GM12878 (cell line): ENCODE data around the gene PTPRH. TPM values are rescaled to one million over a fixed set of nuclear protein-coding genes. Genes with fewer than 3 reads are reported as not detected.
A peak's percentile ranks its signal among the peaks of the same experiment; 100 is the strongest.

ENCODE experiments used
- ATAC-seq: fragments of 200-7000 bp; cut with Tn5 transposase; 3 replicates; pipeline ENCODE4 v1.9.1; 2020; ENCODE audit warnings: mild to moderate bottlenecking, moderate library complexity
- BruUV-seq: library from RNA; stranded (reverse); fragments of 400-500 nt; replicated peaks from 2 replicates; lab custom pipeline; 2021; lab: Mats Ljungman, UMichigan
- CTCF ChIA-PET: fragments of 300-600 bp; sonication (Branson Sonifier 250); formaldehyde crosslinking; extraction: SDS; loops from one replicate; lab custom pipeline; 2021; ENCODE audit warnings: inconsistent platforms; lab: Yijun Ruan, JAX
- POLR2A ChIA-PET: fragments of 350-600 bp; formaldehyde crosslinking; extraction: SDS; loops from one replicate; lab custom pipeline; 2021; ENCODE audit warnings: inconsistent platforms; lab: Charles Lee
- RAD21 ChIA-PET: fragments of 300-600 bp; sonication (Branson Sonifier 250); formaldehyde crosslinking; loops from one replicate; lab custom pipeline; 2023; ENCODE audit warnings: antibody characterized with exemption; ENCODE audit not compliant: unreplicated experiment; lab: Charles Lee
- SMC1A ChIA-PET: fragments of 300-600 bp; sonication (Branson Sonifier 250); formaldehyde crosslinking; loops from one replicate; lab custom pipeline; 2023; ENCODE audit not compliant: unreplicated experiment, uncharacterized antibody; lab: Charles Lee
- DNase-seq: peaks from one replicate; pipeline ENCODE4 v3.0.0-alpha.2; 2011; ENCODE audit warnings: low read depth, low spot score
- FAIRE-seq: peaks from 3 replicates; lab custom pipeline; 2011; peaks lifted over from hg19 to GRCh38; lab: Jason Lieb, UNC
- H2AFZ ChIP-seq: 2 replicates; pipeline ENCODE4 v1.6.0; 2011; ENCODE audit warnings: low read depth, low read length, control low read depth; ENCODE audit not compliant: control insufficient read depth
- H3K27ac ChIP-seq: 2 replicates; pipeline ENCODE4 v1.5.1; 2011; ENCODE audit warnings: control low read depth; ENCODE audit not compliant: control insufficient read depth, insufficient read depth
- H3K27me3 ChIP-seq, 2 experiments: replicated peaks in 1 of 2; 2 replicates each; pipeline versions ENCODE4 v1.6.0 to v1.6.1; 2011; ENCODE audit warnings: low read length in 1 of 2; ENCODE audit not compliant: control insufficient read depth in 2 of 2, insufficient read depth in 2 of 2
- H3K36me3 ChIP-seq, 2 experiments: 2 replicates each; pipeline ENCODE4 v1.5.1; 2011; ENCODE audit warnings: low read length in 1 of 2; ENCODE audit not compliant: control insufficient read depth in 2 of 2, insufficient read depth in 2 of 2
- H3K4me1 ChIP-seq: 2 replicates; pipeline ENCODE4 v1.6.1; 2011; ENCODE audit warnings: mild to moderate bottlenecking, low read length, moderate library complexity, mixed read lengths; ENCODE audit not compliant: control insufficient read depth, insufficient read depth
- H3K4me2 ChIP-seq: 2 replicates; pipeline ENCODE4 v1.6.0; 2011; ENCODE audit warnings: control low read depth; ENCODE audit not compliant: control insufficient read depth, insufficient read depth
- H3K4me3 ChIP-seq: fragments of 200-600 bp; sonication (generic); 2 replicates; pipeline ENCODE4 v1.5.1; 2016
- H3K79me2 ChIP-seq: 2 replicates; pipeline ENCODE4 v1.6.0; 2011; ENCODE audit warnings: low read length; ENCODE audit not compliant: control insufficient read depth, insufficient read depth
- H3K9ac ChIP-seq: 2 replicates; pipeline ENCODE4 v1.8.0; 2011; ENCODE audit warnings: low read length, control low read depth, mixed read lengths; ENCODE audit not compliant: control insufficient read depth, insufficient read depth
- H3K9me3 ChIP-seq: replicated peaks from 3 replicates; pipeline ENCODE4 v1.5.1; 2011; ENCODE audit warnings: mild to moderate bottlenecking, low read length; ENCODE audit not compliant: control insufficient read depth, insufficient read depth
- H4K20me1 ChIP-seq: 2 replicates; pipeline ENCODE4 v1.6.0; 2011; ENCODE audit not compliant: control insufficient read depth, insufficient read depth
- BMI1 ChIP-seq: fragments of 450-650 bp; IDR thresholded peaks from 2 replicates; pipeline ENCODE4 v1.6.1; 2016; ENCODE audit warnings: mild to moderate bottlenecking, moderate library complexity, borderline replicate concordance
- RAD51 ChIP-seq: fragments of 450-650 bp; IDR thresholded peaks from 2 replicates; pipeline ENCODE4 v1.6.1; 2016; ENCODE audit warnings: moderate library complexity, mild to moderate bottlenecking, inconsistent platforms
- SRF ChIP-seq, 2 experiments: IDR thresholded peaks; 2 replicates each; pipeline ENCODE4 v1.6.1; 2011; ENCODE audit warnings: low read depth in 2 of 2, low read length in 2 of 2, mild to moderate bottlenecking in 1 of 2, moderate library complexity in 1 of 2
- TARDBP ChIP-seq: IDR thresholded peaks from 2 replicates; pipeline ENCODE4 v1.6.1; 2016; ENCODE audit warnings: borderline replicate concordance
- TCF3 ChIP-seq: IDR thresholded peaks from 2 replicates; pipeline ENCODE4 v1.6.1; 2012; ENCODE audit warnings: low read depth, mild to moderate bottlenecking, low read length, borderline replicate concordance; ENCODE audit not compliant: insufficient read depth
- ZSCAN29 ChIP-seq: fragments of 450-650 bp; IDR thresholded peaks from 2 replicates; pipeline ENCODE4 v1.6.1; 2017; ENCODE audit warnings: mild to moderate bottlenecking, moderate library complexity
- WGBS: methylation state at CpG from one replicate; pipeline ENCODE4 v1.1.6; 2016; ENCODE audit warnings: low lambda C conversion rate; ENCODE audit not compliant: insufficient replicate concordance, insufficient coverage; ENCODE audit errors: missing lambda C conversion rate; 5-methylcytosine and 5-hydroxymethylcytosine counted together
- in situ Hi-C: fragments of 300-500 bp; cut with MboI; formaldehyde crosslinking; loops from 9 replicates; pipeline ENCODE4 v1.14.3; 2018; ENCODE audit warnings: mixed read lengths
- intact Hi-C: fragments of 100-400 bp; cut with micrococcal nuclease; formaldehyde crosslinking; loops from one replicate; pipeline ENCODE4 v1.14.2; 2022; ENCODE audit not compliant: unreplicated experiment
- polyA plus RNA-seq, 11 experiments: library from polyadenylated mRNA; depleted of rRNA in 4 of 11; unstranded in 6 of 11; stranded (reverse) in 5 of 11; fragments of >200 nt; fragmentation: Nextera tagmentation in 4 of 11; fragmentation: Illumina TruSeq in 1 of 11; extraction: Ambion mirVana in 4 of 11; extraction: Trizol in 1 of 11; gene quantifications; 1 replicate in 1 of 11; 2 replicates in 10 of 11; pipeline versions ENCODE4 v1.2.1 to v1.2.3, GENCODE V29; 2011 to 2016; ENCODE audit warnings: inconsistent platforms in 2 of 11, missing spikeins in 2 of 11, low read depth in 1 of 11
- total RNA-seq, 4 experiments: library from RNA; depleted of rRNA in 3 of 4; stranded (reverse); fragments of >200 nt in 3 of 4; fragmentation: Illumina TruSeq in 1 of 4; extraction: Trizol in 1 of 4; gene quantifications; 2 replicates each; pipeline versions ENCODE4 v1.2.1 to v1.2.3, GENCODE V29; 2013 to 2021
- TF ChIP-seq, protein P1 (sequence below): fragments of 450-650 bp; IDR thresholded peaks from 2 replicates; pipeline ENCODE4 v1.6.1; 2016; ENCODE audit warnings: mild to moderate bottlenecking
- TF ChIP-seq, protein P2 (sequence below): fragments of 450-650 bp; IDR thresholded peaks from 2 replicates; pipeline ENCODE4 v1.6.1; 2016; ENCODE audit warnings: mild to moderate bottlenecking, moderate library complexity, borderline replicate concordance

The PTPRH gene
- total and polyA plus RNA-seq, 10 of the 15 experiments (the other 5 are each of a cell fraction or from before 2014, with no cell fraction given) = 0.08 TPM; not detected in 9

DNA sequence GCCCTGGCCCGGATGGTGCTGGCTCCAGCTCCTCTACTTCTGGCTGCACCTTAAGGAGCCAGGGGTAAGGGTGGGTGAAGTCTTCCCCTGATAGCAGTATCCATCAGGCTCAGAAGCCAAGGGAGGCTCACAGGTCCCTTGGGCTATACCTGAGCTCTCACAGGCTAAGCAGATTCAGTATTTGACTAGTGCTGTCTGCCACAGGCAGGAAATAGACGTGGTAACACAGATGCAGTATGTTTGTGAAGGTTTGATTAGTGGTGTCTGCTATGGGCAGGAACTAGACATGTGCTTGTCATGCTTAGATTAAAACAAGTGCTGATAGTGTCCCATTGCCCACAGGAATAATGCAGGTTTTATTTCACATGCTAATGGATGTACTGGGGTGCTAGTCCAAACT lies 33.2 kb downstream of the PTPRH start:
- ChIA-PET CTCF (interaction anchor here (0.6 kb wide), 1 partner anchor 15 kb away, joined by 4 read pairs; no protein-coding TSS in a partner anchor), SMC1A (interaction anchor here (0.8 kb wide), 1 partner anchor 10 kb away, joined by 3 read pairs; the partner anchor contains the start of gene DNAAF3), POLR2A (no interaction called here), RAD21 (interaction anchor here (0.5 kb wide), 1 partner anchor 16 kb away, joined by 3 read pairs; no protein-coding TSS in a partner anchor)
- H3K27me3 ChIP-seq = peaks cover 0 to 7% of the 10 kb centered on the region in 2 experiments; a peak in 1 of 4 replicates
- no peaks in the 10 kb centered on the region for H4K20me1 ChIP-seq
- H2AFZ ChIP-seq = no peak overlapping the region
- no TSS peak for BruUV-seq
- H3K4me1 ChIP-seq = peaks cover 12% of the 10 kb centered on the region
- in situ Hi-C loops = no loop called here
- DNase-seq = no peak
- no peak overlapping the region for H3K27ac ChIP-seq
- H3K79me2 ChIP-seq = no peaks in the 10 kb centered on the region
- intact Hi-C loops = no loop called here
- H3K4me3 ChIP-seq = no peak overlapping the region
- no peak for FAIRE-seq
- H3K9me3 ChIP-seq = peaks cover 1% of the 10 kb centered on the region; the same call in 1 of the 3 replicates
- no peak overlapping the region for H3K9ac ChIP-seq
- TF ChIP-seq TARDBP = no peak
- TF ChIP-seq, protein P1, sequence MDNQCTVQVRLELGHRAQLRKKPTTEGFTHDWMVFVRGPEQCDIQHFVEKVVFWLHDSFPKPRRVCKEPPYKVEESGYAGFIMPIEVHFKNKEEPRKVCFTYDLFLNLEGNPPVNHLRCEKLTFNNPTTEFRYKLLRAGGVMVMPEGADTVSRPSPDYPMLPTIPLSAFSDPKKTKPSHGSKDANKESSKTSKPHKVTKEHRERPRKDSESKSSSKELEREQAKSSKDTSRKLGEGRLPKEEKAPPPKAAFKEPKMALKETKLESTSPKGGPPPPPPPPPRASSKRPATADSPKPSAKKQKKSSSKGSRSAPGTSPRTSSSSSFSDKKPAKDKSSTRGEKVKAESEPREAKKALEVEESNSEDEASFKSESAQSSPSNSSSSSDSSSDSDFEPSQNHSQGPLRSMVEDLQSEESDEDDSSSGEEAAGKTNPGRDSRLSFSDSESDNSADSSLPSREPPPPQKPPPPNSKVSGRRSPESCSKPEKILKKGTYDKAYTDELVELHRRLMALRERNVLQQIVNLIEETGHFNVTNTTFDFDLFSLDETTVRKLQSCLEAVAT = peak; percentile 94
- TF ChIP-seq, protein P2, sequence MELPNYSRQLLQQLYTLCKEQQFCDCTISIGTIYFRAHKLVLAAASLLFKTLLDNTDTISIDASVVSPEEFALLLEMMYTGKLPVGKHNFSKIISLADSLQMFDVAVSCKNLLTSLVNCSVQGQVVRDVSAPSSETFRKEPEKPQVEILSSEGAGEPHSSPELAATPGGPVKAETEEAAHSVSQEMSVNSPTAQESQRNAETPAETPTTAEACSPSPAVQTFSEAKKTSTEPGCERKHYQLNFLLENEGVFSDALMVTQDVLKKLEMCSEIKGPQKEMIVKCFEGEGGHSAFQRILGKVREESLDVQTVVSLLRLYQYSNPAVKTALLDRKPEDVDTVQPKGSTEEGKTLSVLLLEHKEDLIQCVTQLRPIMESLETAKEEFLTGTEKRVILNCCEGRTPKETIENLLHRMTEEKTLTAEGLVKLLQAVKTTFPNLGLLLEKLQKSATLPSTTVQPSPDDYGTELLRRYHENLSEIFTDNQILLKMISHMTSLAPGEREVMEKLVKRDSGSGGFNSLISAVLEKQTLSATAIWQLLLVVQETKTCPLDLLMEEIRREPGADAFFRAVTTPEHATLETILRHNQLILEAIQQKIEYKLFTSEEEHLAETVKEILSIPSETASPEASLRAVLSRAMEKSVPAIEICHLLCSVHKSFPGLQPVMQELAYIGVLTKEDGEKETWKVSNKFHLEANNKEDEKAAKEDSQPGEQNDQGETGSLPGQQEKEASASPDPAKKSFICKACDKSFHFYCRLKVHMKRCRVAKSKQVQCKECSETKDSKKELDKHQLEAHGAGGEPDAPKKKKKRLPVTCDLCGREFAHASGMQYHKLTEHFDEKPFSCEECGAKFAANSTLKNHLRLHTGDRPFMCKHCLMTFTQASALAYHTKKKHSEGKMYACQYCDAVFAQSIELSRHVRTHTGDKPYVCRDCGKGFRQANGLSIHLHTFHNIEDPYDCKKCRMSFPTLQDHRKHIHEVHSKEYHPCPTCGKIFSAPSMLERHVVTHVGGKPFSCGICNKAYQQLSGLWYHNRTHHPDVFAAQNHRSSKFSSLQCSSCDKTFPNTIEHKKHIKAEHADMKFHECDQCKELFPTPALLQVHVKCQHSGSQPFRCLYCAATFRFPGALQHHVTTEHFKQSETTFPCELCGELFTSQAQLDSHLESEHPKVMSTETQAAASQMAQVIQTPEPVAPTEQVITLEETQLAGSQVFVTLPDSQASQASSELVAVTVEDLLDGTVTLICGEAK = no peak
- TF ChIP-seq ZSCAN29 = no peak
- peak in 1 of 2 experiments; percentile 45; a peak in 1 of 4 replicates for TF ChIP-seq SRF (IDR thresholded peaks at IDR 0.05; ENCODE audit: low read depth in 2 of 2, low read length in 2 of 2)
- no peak for TF ChIP-seq RAD51
- TF ChIP-seq TCF3 = no peak
- TF ChIP-seq BMI1 = no peak
- no peaks in the 10 kb centered on the region for H3K36me3 ChIP-seq
- 13% methylated on average over 2 of the region's 2 CpGs for WGBS
- ATAC-seq = no peak
- no peak overlapping the region for H3K4me2 ChIP-seq
